ENCODE results near the gene GNAI1. TPM values are rescaled to one million over a fixed set of nuclear protein-coding genes. Genes with fewer than 3 reads are reported as not detected.

GNAI1 gene
- polyA plus RNA-seq, 2 of the 4 experiments (the other 2 are of a cell fraction): 46.3 to 96.3 TPM

DNA sequence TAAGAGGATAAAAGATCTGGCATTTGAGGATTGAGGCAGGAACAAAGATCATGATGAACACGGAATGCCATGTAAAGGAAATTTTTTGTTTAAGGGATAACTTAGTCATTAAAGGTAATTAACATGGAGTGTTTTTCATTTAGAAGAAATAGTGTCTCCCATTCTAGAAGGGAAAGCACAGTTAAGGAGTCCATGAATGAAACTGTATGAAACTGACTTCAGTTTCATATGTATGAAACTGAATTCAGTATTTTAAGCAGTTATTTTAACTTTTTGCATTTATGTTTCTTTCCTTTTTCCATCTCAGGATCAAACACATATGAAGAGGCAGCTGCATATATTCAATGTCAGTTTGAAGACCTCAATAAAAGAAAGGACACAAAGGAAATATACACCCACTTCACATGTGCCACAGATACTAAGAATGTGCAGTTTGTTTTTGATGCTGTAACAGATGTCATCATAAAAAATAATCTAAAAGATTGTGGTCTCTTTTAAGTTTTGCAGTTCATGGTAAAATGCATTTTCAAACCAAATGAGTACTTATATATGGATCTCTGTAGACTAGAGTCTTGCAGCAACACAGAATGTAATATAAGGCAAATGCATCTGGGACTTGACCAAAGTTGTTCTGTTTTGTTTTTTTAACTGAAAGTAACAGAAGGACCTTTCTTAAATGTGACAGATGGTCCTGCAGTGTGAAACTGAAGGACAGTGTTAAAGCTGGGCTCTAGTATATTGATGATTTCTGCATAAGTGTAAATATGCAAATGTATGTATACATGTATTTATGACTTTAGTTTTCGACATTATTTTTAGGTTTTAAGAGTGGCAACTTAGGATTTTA, 82.6 kb downstream of the GNAI1 start:
- FAIRE-seq: peak; percentile 39
- Histone ChIP-seq H3K4me3 (no peak overlapping the region), H3K4me2 (no peak overlapping the region; the same call in 2 of the 3 replicates), H3K4me1 (peaks cover 49% of the 10 kb centered on the region), H3K9me3 (no peaks in the 10 kb centered on the region), H3K27ac (no peak overlapping the region)
- DNase-seq (ENCODE audit: low read depth in 1 of 2, low spot score in 1 of 2): no peak
- CTCF ChIA-PET: interaction anchor here (0.6 kb wide), 1 partner anchor 15 kb away, joined by 3 read pairs; no protein-coding TSS in a partner anchor
- POLR2A ChIA-PET: no interaction called here
- TF ChIP-seq, protein P1, sequence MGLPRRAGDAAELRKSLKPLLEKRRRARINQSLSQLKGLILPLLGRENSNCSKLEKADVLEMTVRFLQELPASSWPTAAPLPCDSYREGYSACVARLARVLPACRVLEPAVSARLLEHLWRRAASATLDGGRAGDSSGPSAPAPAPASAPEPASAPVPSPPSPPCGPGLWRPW (IDR thresholded peaks at IDR 0.05): no peak
- no peak for TF ChIP-seq CHD2 (IDR thresholded peaks at IDR 0.05; ENCODE audit: low read length, partially characterized antibody)
- TF ChIP-seq, protein P2, sequence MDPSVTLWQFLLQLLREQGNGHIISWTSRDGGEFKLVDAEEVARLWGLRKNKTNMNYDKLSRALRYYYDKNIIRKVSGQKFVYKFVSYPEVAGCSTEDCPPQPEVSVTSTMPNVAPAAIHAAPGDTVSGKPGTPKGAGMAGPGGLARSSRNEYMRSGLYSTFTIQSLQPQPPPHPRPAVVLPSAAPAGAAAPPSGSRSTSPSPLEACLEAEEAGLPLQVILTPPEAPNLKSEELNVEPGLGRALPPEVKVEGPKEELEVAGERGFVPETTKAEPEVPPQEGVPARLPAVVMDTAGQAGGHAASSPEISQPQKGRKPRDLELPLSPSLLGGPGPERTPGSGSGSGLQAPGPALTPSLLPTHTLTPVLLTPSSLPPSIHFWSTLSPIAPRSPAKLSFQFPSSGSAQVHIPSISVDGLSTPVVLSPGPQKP (IDR thresholded peaks at IDR 0.05; ENCODE audit: low read depth, low read length): no peak
- ATAC-seq: no peak
- WGBS (ENCODE audit: missing lambda C conversion rate): 88% methylated on average over 2 of the region's 2 CpGs

DNA sequence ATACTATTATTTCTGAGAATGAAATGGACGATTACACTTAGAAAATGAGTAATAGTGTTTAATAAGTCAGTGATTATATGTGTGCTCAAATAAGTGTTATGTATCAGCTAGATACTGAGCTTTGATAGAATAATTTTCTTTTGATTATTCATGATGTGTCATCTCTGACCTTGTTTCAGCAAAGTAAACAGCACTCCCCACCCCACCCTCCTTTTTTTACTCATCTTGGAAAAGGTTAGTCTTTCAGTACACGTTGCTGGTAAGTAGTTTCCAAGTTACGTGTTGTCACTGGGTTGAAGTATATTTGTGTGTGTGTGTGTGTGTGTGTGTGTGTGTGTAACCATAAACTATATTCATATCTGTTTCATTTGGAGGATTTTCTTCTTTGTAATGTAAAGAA, 84.1 kb downstream of the GNAI1 start:
- FAIRE-seq: peak; percentile 94

DNA sequence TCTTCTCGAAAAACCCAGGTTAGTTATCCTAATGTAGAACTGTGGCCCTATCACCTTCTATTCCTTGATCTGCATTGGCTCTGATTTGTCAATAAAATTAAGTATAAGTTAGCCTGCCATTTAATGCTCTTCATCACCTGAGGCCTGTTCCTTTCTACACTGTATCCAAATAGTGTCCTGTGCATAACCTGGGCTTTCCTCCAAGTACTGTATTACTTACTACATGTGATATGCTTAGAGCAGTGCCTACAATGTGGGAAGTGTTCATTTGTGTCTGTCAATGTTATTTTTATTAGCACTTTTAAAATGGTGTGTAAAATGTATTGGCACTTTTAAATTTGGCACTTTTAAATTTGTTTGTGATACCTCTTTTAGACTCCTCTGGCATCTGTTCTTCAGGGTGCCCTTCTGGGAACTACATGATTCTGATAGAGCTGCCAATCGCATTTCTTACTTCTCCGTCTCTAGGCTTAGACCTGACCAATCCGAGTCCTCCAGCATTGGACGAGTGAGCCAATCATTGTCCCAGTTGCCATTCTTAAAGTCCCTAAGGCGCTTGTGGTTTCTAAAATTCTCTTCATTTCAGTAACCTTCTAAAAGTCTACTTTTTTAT, 85.5 kb downstream of the GNAI1 start:
- no peak for TF ChIP-seq HOXB13 (CRISPR knock-in tag; IDR thresholded peaks at IDR 0.05; ENCODE audit: low read depth)
- ChIA-PET CTCF (no interaction called here), POLR2A (no interaction called here)
- Histone ChIP-seq H3K4me2 (no peak overlapping the region), H3K27ac (0 out of 6 replicates have a peak overlapping the region, but pooled peaks of 1 of the 2 experiments have one; percentile 2), H3K9me3 (no peaks in the 10 kb centered on the region), H3K4me3 (no peak overlapping the region), H3K4me1 (peaks cover 48% of the 10 kb centered on the region)
- FAIRE-seq (no peak), ATAC-seq (no peak), DNase-seq (ENCODE audit: low read depth in 1 of 2, low spot score in 1 of 2) (no peak)
- 97% methylated on average over 6 of the region's 6 CpGs for WGBS (ENCODE audit: missing lambda C conversion rate)

More for the DNA sequence above, 84.1 kb downstream of the GNAI1 start:
- Histone ChIP-seq H3K4me1 (peaks cover 49% of the 10 kb centered on the region), H3K27ac (peak overlapping the region; percentile 26 to 50; a peak in 1 of 6 replicates), H3K4me2 (peak overlapping the region; percentile 64), H3K9me3 (no peaks in the 10 kb centered on the region), H3K4me3 (no peak overlapping the region)
- TF ChIP-seq ZSCAN20 (CRISPR knock-in tag; IDR thresholded peaks at IDR 0.05): no peak
- 0 out of 3 replicates have a peak, but pooled peaks have one; percentile 26 for TF ChIP-seq SMC3 (IDR thresholded peaks at IDR 0.05)
- peak; percentile 93 for TF ChIP-seq JUNB (IDR thresholded peaks at IDR 0.05)
- TF ChIP-seq NPAS2 (CRISPR knock-in tag; IDR thresholded peaks at IDR 0.05; ENCODE audit: borderline replicate concordance): no peak
- TF ChIP-seq, protein P3, sequence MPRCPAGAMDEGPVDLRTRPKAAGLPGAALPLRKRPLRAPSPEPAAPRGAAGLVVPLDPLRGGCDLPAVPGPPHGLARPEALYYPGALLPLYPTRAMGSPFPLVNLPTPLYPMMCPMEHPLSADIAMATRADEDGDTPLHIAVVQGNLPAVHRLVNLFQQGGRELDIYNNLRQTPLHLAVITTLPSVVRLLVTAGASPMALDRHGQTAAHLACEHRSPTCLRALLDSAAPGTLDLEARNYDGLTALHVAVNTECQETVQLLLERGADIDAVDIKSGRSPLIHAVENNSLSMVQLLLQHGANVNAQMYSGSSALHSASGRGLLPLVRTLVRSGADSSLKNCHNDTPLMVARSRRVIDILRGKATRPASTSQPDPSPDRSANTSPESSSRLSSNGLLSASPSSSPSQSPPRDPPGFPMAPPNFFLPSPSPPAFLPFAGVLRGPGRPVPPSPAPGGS (IDR thresholded peaks at IDR 0.05): no peak
- no peak for TF ChIP-seq PHF8 (IDR thresholded peaks at IDR 0.05; ENCODE audit: borderline replicate concordance, low read depth)
- peak in 1 of 2 experiments; percentile 24; a peak in 1 of 5 replicates for TF ChIP-seq JUN (IDR thresholded peaks at IDR 0.05)
- peak; percentile 91 for TF ChIP-seq GATA3 (IDR thresholded peaks at IDR 0.05; ENCODE audit: borderline replicate concordance)
- no peak for TF ChIP-seq EHMT2 (IDR thresholded peaks at IDR 0.05; ENCODE audit: low read depth)
- TF ChIP-seq, protein P4, sequence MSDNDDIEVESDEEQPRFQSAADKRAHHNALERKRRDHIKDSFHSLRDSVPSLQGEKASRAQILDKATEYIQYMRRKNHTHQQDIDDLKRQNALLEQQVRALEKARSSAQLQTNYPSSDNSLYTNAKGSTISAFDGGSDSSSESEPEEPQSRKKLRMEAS (IDR thresholded peaks at IDR 0.05): peak; percentile 22; the same call in 1 of the 2 replicates
- TF ChIP-seq CEBPB (IDR thresholded peaks at IDR 0.05): peak in 1 of 2 experiments; percentile 15; a peak in 1 of 4 replicates
- TF ChIP-seq FOSL2 (IDR thresholded peaks at IDR 0.05): peak; percentile 94
- peak; percentile 96 for TF ChIP-seq FOSL2 (CRISPR knock-in tag; IDR thresholded peaks at IDR 0.05)
- TF ChIP-seq RNF2 (IDR thresholded peaks at IDR 0.05; ENCODE audit: borderline replicate concordance, low read depth): no peak
- TF ChIP-seq EP300 (IDR thresholded peaks at IDR 0.05): peak in 1 of 2 experiments; percentile 18; a peak in 1 of 5 replicates
- TF ChIP-seq RAD21 (conservative IDR thresholded peaks at IDR 0.05 in 1 of 2, IDR thresholded peaks at IDR 0.05 in 1 of 2): peak in 1 of 2 experiments; percentile 34; a peak in 2 of 5 replicates
- ChIA-PET POLR2A (no interaction called here), CTCF (no interaction called here)
- 3% methylated on average over 3 of the region's 3 CpGs for WGBS (ENCODE audit: missing lambda C conversion rate)
- DNase-seq (ENCODE audit: low read depth in 1 of 2, low spot score in 1 of 2) (peak; percentile 40 to 81), ATAC-seq (peak; percentile 85 to 86)

Data from A549 (cell line).